DOHH2 (cell line): Measurements from ENCODE around the gene CHCHD3.

Experiments
- H3F3A ChIP-seq: fragments of 200-600 bp; sonication (generic), shearing (Covaris generic); 2 replicates; pipeline ENCODE4 v1.6.0; 2016; ENCODE audit warnings: antibody characterized with exemption, mild to moderate bottlenecking; ENCODE audit not compliant: control insufficient read depth, insufficient read depth
- H3K27ac ChIP-seq: fragments of 200-600 bp; sonication (generic); 2 replicates; pipeline ENCODE4 v1.5.1; 2014; ENCODE audit warnings: low read depth, mild to moderate bottlenecking, low read length, moderate library complexity
- H3K27me3 ChIP-seq: fragments of 200-600 bp; sonication (generic); 2 replicates; pipeline ENCODE4 v1.6.1; 2014; ENCODE audit warnings: mild to moderate bottlenecking, low read length, mixed read lengths; ENCODE audit not compliant: control insufficient read depth
- H3K36me3 ChIP-seq: fragments of 200-600 bp; sonication (generic); 2 replicates; pipeline ENCODE4 v1.6.1; 2014; ENCODE audit warnings: mild to moderate bottlenecking, low read length, moderate library complexity, mixed read lengths; ENCODE audit not compliant: control insufficient read depth
- H3K4me1 ChIP-seq: fragments of 200-600 bp; sonication (generic); 2 replicates; pipeline ENCODE4 v1.6.1; 2014; ENCODE audit warnings: mild to moderate bottlenecking, low read length, mixed read lengths; ENCODE audit not compliant: control insufficient read depth
- H3K4me2 ChIP-seq: fragments of 200-600 bp; sonication (generic); 2 replicates; pipeline ENCODE4 v1.6.0; 2014; ENCODE audit warnings: mild to moderate bottlenecking, low read length, moderate library complexity
- H3K4me3 ChIP-seq: fragments of 200-600 bp; sonication (generic); 2 replicates; pipeline ENCODE4 v1.5.1; 2014; ENCODE audit warnings: mild to moderate bottlenecking, low read length, mixed read lengths
- H3K79me2 ChIP-seq: fragments of 200-600 bp; sonication (generic); 2 replicates; pipeline ENCODE4 v1.6.1; 2014; ENCODE audit warnings: mild to moderate bottlenecking, low read length, mixed read lengths; ENCODE audit not compliant: control insufficient read depth
- H3K9me2 ChIP-seq: fragments of 200-600 bp; sonication (generic); replicated peaks from 2 replicates; pipeline ENCODE4 v1.6.1; 2014; ENCODE audit warnings: mild to moderate bottlenecking, low read length, mixed read lengths; ENCODE audit not compliant: control insufficient read depth
- H3K9me3 ChIP-seq: fragments of 200-600 bp; sonication (generic); 2 replicates; pipeline ENCODE4 v1.6.1; 2014; ENCODE audit warnings: antibody characterized with exemption, low read length, mixed read lengths; ENCODE audit not compliant: control insufficient read depth, insufficient read depth
- H4K20me1 ChIP-seq: fragments of 200-600 bp; sonication (generic); 2 replicates; pipeline ENCODE4 v1.6.0; 2014; ENCODE audit warnings: low read depth, mild to moderate bottlenecking, antibody characterized with exemption, low read length, moderate library complexity; ENCODE audit not compliant: control insufficient read depth, insufficient read depth
- CTCF ChIP-seq: fragments of 200-600 bp; sonication (generic); IDR thresholded peaks from one replicate; pipeline ENCODE4 v1.5.1; 2014; ENCODE audit warnings: antibody characterized with exemption, mild to moderate bottlenecking, low read depth, low read length; ENCODE audit not compliant: poor library complexity, severe bottlenecking
- EZH2phosphoT487 ChIP-seq: fragments of 200-600 bp; sonication (generic); IDR thresholded peaks from 2 replicates; pipeline ENCODE4 v1.6.1; 2017; ENCODE audit warnings: borderline replicate concordance, mild to moderate bottlenecking, antibody characterized with exemption, low read length, moderate library complexity, mixed read lengths

The CHCHD3 gene

GRCh38 chr7:133044722-133045473 lies 37.0 kb downstream of the CHCHD3 start:
- no peak overlapping the region for H3K4me3 ChIP-seq
- peaks cover 80% of the 10 kb centered on the region for H3K79me2 ChIP-seq
- no peak overlapping the region for H3K4me2 ChIP-seq
- no peaks in the 10 kb centered on the region for H3K27me3 ChIP-seq
- no peaks in the 10 kb centered on the region for H3F3A ChIP-seq
- no peaks in the 10 kb centered on the region for H3K9me3 ChIP-seq
- H4K20me1 ChIP-seq = peaks cover 5% of the 10 kb centered on the region; the same call in 1 of the 2 replicates
- no peaks in the 10 kb centered on the region for H3K9me2 ChIP-seq
- no peak overlapping the region for H3K27ac ChIP-seq
- peaks cover 17% of the 10 kb centered on the region; the same call in 1 of the 2 replicates for H3K36me3 ChIP-seq
- H3K4me1 ChIP-seq = no peaks in the 10 kb centered on the region
- TF ChIP-seq CTCF (no peak), EZH2phosphoT487 (no peak)

GRCh38 chr7:133040674-133041073 lies 41.2 kb downstream of the CHCHD3 start:
- no peak overlapping the region for H3K4me2 ChIP-seq
- H4K20me1 ChIP-seq = 0 out of 2 replicates have a peak, but pooled peaks cover 3% of the 10 kb centered on the region
- H3K27me3 ChIP-seq = no peaks in the 10 kb centered on the region
- H3K27ac ChIP-seq = no peak overlapping the region
- H3K79me2 ChIP-seq = peaks cover 84% of the 10 kb centered on the region
- H3K9me3 ChIP-seq = no peaks in the 10 kb centered on the region
- no peaks in the 10 kb centered on the region for H3K9me2 ChIP-seq
- no peaks in the 10 kb centered on the region for H3F3A ChIP-seq
- peaks cover 2% of the 10 kb centered on the region for H3K4me1 ChIP-seq
- TF ChIP-seq EZH2phosphoT487 (no peak), CTCF (no peak)
- H3K36me3 ChIP-seq = peaks cover 10% of the 10 kb centered on the region
- no peak overlapping the region for H3K4me3 ChIP-seq

GRCh38 chr7:133040178-133040577 lies 41.7 kb downstream of the CHCHD3 start:
- Histone ChIP-seq H3K4me3 (no peak overlapping the region), H3K9me2 (no peaks in the 10 kb centered on the region), H3K27me3 (no peaks in the 10 kb centered on the region), H3K4me1 (peaks cover 6% of the 10 kb centered on the region), H3K4me2 (no peak overlapping the region), H3K79me2 (peaks cover 81% of the 10 kb centered on the region), H3K9me3 (no peaks in the 10 kb centered on the region), H3F3A (no peaks in the 10 kb centered on the region), H4K20me1 (0 out of 2 replicates have a peak, but pooled peaks cover under 1% of the 10 kb centered on the region), H3K27ac (no peak overlapping the region), H3K36me3 (peaks cover 12% of the 10 kb centered on the region)
- TF ChIP-seq EZH2phosphoT487 = no peak
- no peak for TF ChIP-seq CTCF
